Smooth muscle cell (in vitro differentiated cells): ENCODE data around the gene JADE1. TPM values are rescaled to one million over a fixed set of nuclear protein-coding genes. Genes with fewer than 3 reads are reported as not detected.
A peak's percentile ranks its signal among the peaks of the same experiment; 100 is the strongest.

ENCODE experiments used
- DNase-seq: peaks from one replicate; lab custom pipeline; 2025; ENCODE audit not compliant: unreplicated experiment; lab: John Stamatoyannopoulos, UW
- H2AFZ ChIP-seq: fragments of 200-600 bp; sonication (generic); 2 replicates; pipeline ENCODE4 v1.6.0; 2016; ENCODE audit warnings: antibody characterized with exemption, low read depth, mild to moderate bottlenecking
- H3F3A ChIP-seq: fragments of 200-600 bp; sonication (generic); 2 replicates; pipeline ENCODE4 v1.6.0; 2017; ENCODE audit warnings: antibody characterized with exemption, low read depth
- H3K27ac ChIP-seq: fragments of 200-600 bp; sonication (generic); 2 replicates; pipeline ENCODE4 v1.5.1; 2016; ENCODE audit warnings: low read depth, mild to moderate bottlenecking
- H3K27me3 ChIP-seq: fragments of 200-600 bp; sonication (generic); 2 replicates; pipeline ENCODE4 v1.6.1; 2016; ENCODE audit warnings: low read depth, mild to moderate bottlenecking
- H3K36me3 ChIP-seq: fragments of 200-600 bp; sonication (generic); 2 replicates; pipeline ENCODE4 v1.5.1; 2016; ENCODE audit warnings: low read depth
- H3K4me1 ChIP-seq: fragments of 200-600 bp; sonication (generic); 2 replicates; pipeline ENCODE4 v1.5.1; 2016; ENCODE audit warnings: low read depth
- H3K4me2 ChIP-seq: fragments of 200-600 bp; sonication (generic); 2 replicates; pipeline ENCODE4 v1.6.0; 2016; ENCODE audit warnings: mild to moderate bottlenecking
- H3K4me3 ChIP-seq: fragments of 200-600 bp; sonication (generic); 2 replicates; pipeline ENCODE4 v1.5.1; 2016; ENCODE audit warnings: mild to moderate bottlenecking
- H3K79me2 ChIP-seq: fragments of 200-600 bp; sonication (generic); 2 replicates; pipeline ENCODE4 v1.6.0; 2016; ENCODE audit warnings: low read depth, mild to moderate bottlenecking
- H3K9ac ChIP-seq: fragments of 200-600 bp; sonication (generic); 2 replicates; pipeline ENCODE4 v1.6.0; 2016; ENCODE audit warnings: low read depth
- H3K9me3 ChIP-seq: fragments of 200-600 bp; sonication (generic); replicated peaks from 2 replicates; pipeline ENCODE4 v1.5.1; 2016; ENCODE audit warnings: low read depth
- H4K20me1 ChIP-seq: fragments of 200-600 bp; sonication (generic); 2 replicates; pipeline ENCODE4 v1.6.0; 2016; ENCODE audit warnings: low read depth
- WGBS: methylation state at CpG from one replicate; pipeline ENCODE4 v1.1.7; 2016; ENCODE audit warnings: low lambda C conversion rate; 5-methylcytosine and 5-hydroxymethylcytosine counted together
- polyA plus RNA-seq: library from polyadenylated mRNA; unstranded; fragments of >200 nt; fragmentation: Nextera tagmentation; extraction: Ambion mirVana; gene quantifications from 2 replicates; pipeline ENCODE4 v1.2.1, GENCODE V29; 2016
- total RNA-seq: library from RNA; depleted of rRNA; stranded (reverse); fragments of >200 nt; gene quantifications from 2 replicates; pipeline ENCODE4 v1.2.3, GENCODE V29; 2014
- TF ChIP-seq, protein P1 (sequence below): fragments of 200-600 bp; sonication (generic); IDR thresholded peaks from 2 replicates; pipeline ENCODE4 v1.5.1; 2017; ENCODE audit warnings: borderline replicate concordance, mild to moderate bottlenecking, antibody characterized with exemption; ENCODE audit not compliant: insufficient read depth, poor library complexity, severe bottlenecking

The JADE1 gene
- total and polyA plus RNA-seq, 2 experiments from 2014 or later = 7.4 to 9.8 TPM

DNA sequence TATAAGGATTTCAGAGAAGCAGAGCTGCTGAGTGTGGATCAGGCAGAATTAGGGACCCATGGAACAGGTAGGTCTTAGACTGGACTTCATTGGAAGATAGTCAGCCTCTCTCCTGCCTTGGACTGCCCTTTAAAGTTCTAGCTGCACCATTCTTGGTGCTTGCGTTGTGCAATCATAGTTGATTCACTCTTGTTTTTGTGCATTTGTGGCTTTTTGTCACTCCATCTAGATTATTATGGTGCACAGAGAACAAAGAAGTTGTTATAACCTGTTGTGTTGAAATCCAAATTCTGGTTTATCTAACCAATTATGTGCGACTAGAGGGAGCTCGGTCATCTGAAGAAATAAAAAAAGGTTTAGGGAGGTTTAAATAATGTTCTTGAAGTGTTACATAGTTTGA lies 59.3 kb downstream of the JADE1 start:
- no peak for DNase-seq
- H3K36me3 ChIP-seq = no peaks in the 10 kb centered on the region

DNA sequence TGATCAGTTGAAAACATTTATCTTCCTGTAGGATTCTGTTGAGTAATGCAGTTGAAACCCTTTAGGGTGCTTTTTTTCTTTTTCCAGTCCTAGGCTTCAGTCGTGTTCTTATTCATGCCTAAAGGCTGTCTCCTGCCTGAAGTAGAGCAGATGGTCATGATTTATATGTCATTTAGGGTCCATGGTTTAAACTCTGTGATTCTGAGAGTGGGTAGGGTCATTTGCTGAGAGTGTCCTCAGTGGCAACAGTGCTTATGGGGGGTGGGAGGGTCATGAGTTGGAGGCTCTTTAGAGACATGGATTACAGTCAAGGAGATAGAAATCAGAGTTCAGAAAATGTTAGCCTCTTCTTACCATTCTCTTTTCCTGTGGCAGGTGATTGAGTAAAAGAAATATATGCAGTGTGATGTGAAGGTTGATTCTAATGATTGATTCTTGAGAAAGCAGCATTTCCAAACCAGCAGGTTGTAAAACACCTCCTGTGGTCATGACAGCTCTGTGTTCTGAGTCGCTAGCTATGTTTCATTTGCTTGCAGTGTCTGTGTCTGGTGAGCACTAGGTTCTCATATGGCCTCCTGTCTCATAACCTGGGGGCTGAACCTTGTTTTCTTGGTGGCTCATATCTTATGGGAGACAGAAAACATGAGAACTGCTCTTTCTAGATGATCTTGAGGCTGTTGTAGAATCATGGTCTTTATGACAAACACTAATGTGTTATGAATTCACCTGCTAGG lies 60.4 kb downstream of the JADE1 start:
- 88% methylated on average over 2 of the region's 2 CpGs for WGBS
- TF ChIP-seq, protein P1, sequence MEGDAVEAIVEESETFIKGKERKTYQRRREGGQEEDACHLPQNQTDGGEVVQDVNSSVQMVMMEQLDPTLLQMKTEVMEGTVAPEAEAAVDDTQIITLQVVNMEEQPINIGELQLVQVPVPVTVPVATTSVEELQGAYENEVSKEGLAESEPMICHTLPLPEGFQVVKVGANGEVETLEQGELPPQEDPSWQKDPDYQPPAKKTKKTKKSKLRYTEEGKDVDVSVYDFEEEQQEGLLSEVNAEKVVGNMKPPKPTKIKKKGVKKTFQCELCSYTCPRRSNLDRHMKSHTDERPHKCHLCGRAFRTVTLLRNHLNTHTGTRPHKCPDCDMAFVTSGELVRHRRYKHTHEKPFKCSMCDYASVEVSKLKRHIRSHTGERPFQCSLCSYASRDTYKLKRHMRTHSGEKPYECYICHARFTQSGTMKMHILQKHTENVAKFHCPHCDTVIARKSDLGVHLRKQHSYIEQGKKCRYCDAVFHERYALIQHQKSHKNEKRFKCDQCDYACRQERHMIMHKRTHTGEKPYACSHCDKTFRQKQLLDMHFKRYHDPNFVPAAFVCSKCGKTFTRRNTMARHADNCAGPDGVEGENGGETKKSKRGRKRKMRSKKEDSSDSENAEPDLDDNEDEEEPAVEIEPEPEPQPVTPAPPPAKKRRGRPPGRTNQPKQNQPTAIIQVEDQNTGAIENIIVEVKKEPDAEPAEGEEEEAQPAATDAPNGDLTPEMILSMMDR = no peak
- no peak overlapping the region for H3K27ac ChIP-seq

More for the DNA sequence above, 59.3 kb downstream of the JADE1 start:
- H3F3A ChIP-seq = no peaks in the 10 kb centered on the region
- no peak overlapping the region for H3K4me2 ChIP-seq
- no peaks in the 10 kb centered on the region for H3K4me1 ChIP-seq
- H3K79me2 ChIP-seq = no peaks in the 10 kb centered on the region
- H3K4me3 ChIP-seq = no peak overlapping the region
- H3K27ac ChIP-seq = no peak overlapping the region
- no peak overlapping the region for H3K9ac ChIP-seq
- H4K20me1 ChIP-seq = no peaks in the 10 kb centered on the region
- TF ChIP-seq, protein P1 = no peak
- no peaks in the 10 kb centered on the region for H3K27me3 ChIP-seq
- H3K9me3 ChIP-seq = no peaks in the 10 kb centered on the region
- WGBS = 86% methylated on average over 3 of the region's 3 CpGs
- H2AFZ ChIP-seq = no peak overlapping the region

DNA sequence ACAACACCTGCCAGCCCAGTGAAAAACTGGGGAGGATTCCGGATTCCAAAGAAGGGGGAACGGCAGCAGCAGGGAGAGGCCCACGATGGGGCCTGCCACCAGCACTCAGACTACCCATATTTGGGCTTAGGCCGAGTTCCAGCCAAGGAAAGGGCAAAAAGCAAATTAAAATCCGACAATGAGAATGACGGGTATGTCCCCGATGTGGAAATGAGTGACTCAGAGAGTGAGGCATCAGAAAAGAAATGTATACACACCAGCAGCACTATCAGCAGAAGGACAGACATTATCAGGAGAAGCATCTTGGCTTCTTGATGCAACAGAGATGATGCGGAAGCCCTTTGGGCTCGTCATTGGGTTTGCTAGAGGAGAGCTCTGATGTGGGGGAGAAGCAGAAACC lies 62.4 kb downstream of the JADE1 start:
- Histone ChIP-seq H3K4me2 (no peak overlapping the region), H3K27ac (peak overlapping the region; percentile 32), H3K4me3 (no peak overlapping the region), H4K20me1 (no peaks in the 10 kb centered on the region), H2AFZ (no peak overlapping the region), H3K27me3 (no peaks in the 10 kb centered on the region), H3K36me3 (no peaks in the 10 kb centered on the region), H3K79me2 (no peaks in the 10 kb centered on the region), H3K9ac (no peak overlapping the region), H3K4me1 (no peaks in the 10 kb centered on the region), H3F3A (no peaks in the 10 kb centered on the region), H3K9me3 (no peaks in the 10 kb centered on the region)
- DNase-seq = no peak
- TF ChIP-seq, protein P1 = no peak
- 58% methylated on average over 9 of the region's 9 CpGs for WGBS

More for the DNA sequence above, 60.4 kb downstream of the JADE1 start:
- H3K4me3 ChIP-seq = no peak overlapping the region
- no peak overlapping the region for H3K9ac ChIP-seq
- no peak for DNase-seq
- H3K9me3 ChIP-seq = no peaks in the 10 kb centered on the region
- no peak overlapping the region for H3K4me2 ChIP-seq
- H4K20me1 ChIP-seq = no peaks in the 10 kb centered on the region
- H3K27me3 ChIP-seq = no peaks in the 10 kb centered on the region
- H2AFZ ChIP-seq = no peak overlapping the region
- no peaks in the 10 kb centered on the region for H3K36me3 ChIP-seq
- no peaks in the 10 kb centered on the region for H3K4me1 ChIP-seq
- no peaks in the 10 kb centered on the region for H3F3A ChIP-seq
- H3K79me2 ChIP-seq = no peaks in the 10 kb centered on the region

DNA sequence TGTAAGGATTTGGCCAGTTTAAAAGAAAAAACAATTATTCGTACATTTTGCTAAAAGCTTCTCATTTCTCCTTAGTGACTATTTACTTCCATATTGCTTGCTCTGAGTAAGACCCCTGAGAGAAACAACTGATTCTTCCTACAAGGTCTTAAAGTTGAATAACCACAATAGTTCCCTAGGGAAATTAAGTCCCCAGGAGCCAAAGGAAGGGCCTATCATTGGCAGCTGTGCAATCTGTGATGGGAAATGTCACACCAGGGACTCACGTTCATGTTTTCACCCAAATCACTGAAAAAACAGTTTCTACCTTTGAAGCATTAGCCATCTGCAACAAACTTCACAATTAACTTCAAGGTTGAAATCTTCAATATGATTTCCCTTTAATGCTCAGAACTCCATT lies 66.7 kb downstream of the JADE1 start:
- H3K36me3 ChIP-seq = no peaks in the 10 kb centered on the region
- H3K4me3 ChIP-seq = no peak overlapping the region
- no peaks in the 10 kb centered on the region for H3K9me3 ChIP-seq
- no peaks in the 10 kb centered on the region for H3K79me2 ChIP-seq
- no peaks in the 10 kb centered on the region for H3K27me3 ChIP-seq
- H3K9ac ChIP-seq = no peak overlapping the region
- no peak overlapping the region for H3K4me2 ChIP-seq
- H3K4me1 ChIP-seq = no peaks in the 10 kb centered on the region
- no peak overlapping the region for H3K27ac ChIP-seq
- TF ChIP-seq, protein P1 = no peak
- 93% methylated on average over 2 of the region's 2 CpGs for WGBS
- H4K20me1 ChIP-seq = no peaks in the 10 kb centered on the region
- no peaks in the 10 kb centered on the region for H3F3A ChIP-seq
- DNase-seq = no peak
- H2AFZ ChIP-seq = no peak overlapping the region
